ENCODE measurements around the gene ADORA3.
A peak's percentile ranks its signal among the peaks of the same experiment; 100 is the strongest.

Gene ADORA3

DNA sequence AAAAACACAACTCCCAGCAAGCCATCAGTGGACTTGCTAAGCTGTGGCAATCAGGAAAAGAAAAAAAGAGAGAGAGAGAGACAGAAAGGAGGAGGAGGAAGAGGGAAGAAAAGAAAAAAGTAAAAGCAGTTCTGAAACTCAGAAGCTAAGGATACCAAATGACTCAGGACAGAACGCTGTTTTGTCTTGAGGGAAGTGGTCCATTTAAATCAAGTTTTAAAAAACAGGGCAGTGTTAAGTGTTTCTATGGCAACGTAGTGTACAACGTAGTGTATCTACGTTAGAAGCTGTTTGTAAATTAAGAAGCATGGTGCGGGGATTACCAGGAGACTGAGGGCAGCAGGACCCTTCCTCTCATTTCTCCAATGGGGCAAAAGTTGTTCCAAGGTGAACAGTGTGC lies 5.8 kb downstream of the ADORA3 start:
- no peak for DNase-seq
- CTCF ChIA-PET: interaction anchor here (1.1 to 4.7 kb wide), 3 partner anchors 10 to 250 kb away, joined by 3 to 29 read pairs (median 3); no protein-coding TSS in a partner anchor
- H3K27ac Mint-ChIP-seq: no peak overlapping the region
- H3K4me3 Mint-ChIP-seq: no peak overlapping the region
- H3K9me3 Mint-ChIP-seq: peaks cover 27% of the 10 kb centered on the region
- peaks cover 11% of the 10 kb centered on the region for H3K36me3 Mint-ChIP-seq
- peaks cover 22% of the 10 kb centered on the region for H3K27me3 Mint-ChIP-seq
- peaks cover 26% of the 10 kb centered on the region for H3K4me1 Mint-ChIP-seq

GRCh38 chr1:111496398-111496797 lies 7.0 kb downstream of the ADORA3 start:
- Mint-ChIP-seq H3K4me1 (peaks cover 24% of the 10 kb centered on the region), H3K9me3 (peaks cover 27% of the 10 kb centered on the region), H3K27ac (no peak overlapping the region), H3K36me3 (peaks cover 11% of the 10 kb centered on the region), H3K27me3 (peaks cover 22% of the 10 kb centered on the region), H3K4me3 (no peak overlapping the region)
- DNase-seq: no peak
- CTCF ChIA-PET: interaction anchor here (0.9 to 4.7 kb wide), 2 partner anchors 11 to 19 kb away, joined by 3 to 29 read pairs; no protein-coding TSS in a partner anchor

DNA sequence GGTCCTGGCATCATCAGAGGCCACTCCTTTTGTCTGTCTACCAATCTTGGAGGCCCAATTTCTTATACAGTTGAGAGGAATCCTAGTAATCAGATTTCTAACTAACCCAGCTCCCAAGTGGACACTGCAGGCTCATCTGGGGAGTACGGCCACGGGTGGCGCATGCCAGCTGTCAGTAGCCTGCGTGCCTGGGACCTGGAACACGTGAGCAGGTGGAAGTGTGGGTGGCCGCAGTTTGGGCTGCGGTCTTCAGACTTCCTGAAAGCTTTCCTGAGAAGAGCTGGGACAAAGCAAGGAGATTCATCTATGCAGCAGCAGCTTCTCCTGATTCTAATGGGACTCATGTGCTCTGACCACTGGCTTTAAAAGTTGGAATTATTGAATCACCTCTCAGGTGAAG lies 12.4 kb downstream of the ADORA3 start:
- H3K9me3 Mint-ChIP-seq: peaks cover 8% of the 10 kb centered on the region
- no peak overlapping the region for H3K4me3 Mint-ChIP-seq
- CTCF ChIA-PET: interaction anchor here (0.7 to 0.8 kb wide), 2 partner anchors 9 to 17 kb away, joined by 3 read pairs; no protein-coding TSS in a partner anchor
- no peak for DNase-seq
- H3K27ac Mint-ChIP-seq: no peak overlapping the region
- H3K36me3 Mint-ChIP-seq: peaks cover 2% of the 10 kb centered on the region
- H3K4me1 Mint-ChIP-seq: peaks cover 3% of the 10 kb centered on the region
- H3K27me3 Mint-ChIP-seq: peaks cover 22% of the 10 kb centered on the region

GRCh38 chr1:111490220-111490619 lies 13.2 kb downstream of the ADORA3 start:
- Mint-ChIP-seq H3K36me3 (peaks cover 2% of the 10 kb centered on the region), H3K9me3 (peaks cover 3% of the 10 kb centered on the region), H3K4me3 (no peak overlapping the region), H3K27me3 (peaks cover 26% of the 10 kb centered on the region), H3K4me1 (no peaks in the 10 kb centered on the region), H3K27ac (no peak overlapping the region)
- CTCF ChIA-PET: interaction anchor here (0.8 to 1.3 kb wide), 3 partner anchors 9 to 18 kb away, joined by 3 to 4 read pairs (median 3); no protein-coding TSS in a partner anchor
- no peak for DNase-seq

GRCh38 chr1:111489604-111490003 lies 13.8 kb downstream of the ADORA3 start:
- Mint-ChIP-seq H3K9me3 (no peaks in the 10 kb centered on the region), H3K36me3 (peaks cover 2% of the 10 kb centered on the region), H3K27me3 (peaks cover 22% of the 10 kb centered on the region), H3K27ac (no peak overlapping the region), H3K4me1 (peaks cover 2% of the 10 kb centered on the region), H3K4me3 (no peak overlapping the region)
- CTCF ChIA-PET: interaction anchor here (0.9 to 1.3 kb wide), 2 partner anchors 14 to 18 kb away, joined by 3 to 4 read pairs; no protein-coding TSS in a partner anchor
- DNase-seq: no peak

DNA sequence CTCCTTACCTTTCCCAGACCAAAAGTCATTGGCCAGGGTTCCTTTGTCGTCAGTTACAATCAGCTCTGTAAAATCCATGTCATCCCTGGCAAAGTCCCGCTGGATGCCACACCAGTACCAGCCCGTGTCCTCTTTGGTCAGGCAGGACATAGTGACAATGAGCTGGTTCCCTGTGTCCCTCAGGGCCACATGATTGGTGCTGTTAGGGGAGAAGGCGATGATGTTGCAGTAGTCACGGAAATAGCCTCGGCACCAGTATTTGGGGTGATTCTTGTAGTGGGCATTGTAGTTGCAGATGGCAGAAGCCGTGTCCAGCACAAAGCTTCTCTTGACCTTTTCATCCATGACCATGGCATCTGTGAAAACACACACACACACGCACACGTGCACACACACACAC lies 14.8 kb downstream of the ADORA3 start:
- Mint-ChIP-seq H3K27me3 (peaks cover 22% of the 10 kb centered on the region), H3K27ac (no peak overlapping the region), H3K4me1 (peaks cover 2% of the 10 kb centered on the region), H3K9me3 (no peaks in the 10 kb centered on the region), H3K4me3 (no peak overlapping the region), H3K36me3 (peaks cover 2% of the 10 kb centered on the region)
- CTCF ChIA-PET: interaction anchor here (1.0 kb wide), 1 partner anchor 227 kb away, joined by 3 read pairs; no protein-coding TSS in a partner anchor
- DNase-seq: no peak

- no peak overlapping the region for H3K27ac Mint-ChIP-seq
- H3K9me3 Mint-ChIP-seq: no peaks in the 10 kb centered on the region
- H3K36me3 Mint-ChIP-seq: no peaks in the 10 kb centered on the region
- no peak overlapping the region for H3K4me3 Mint-ChIP-seq
- no peak for DNase-seq
- H3K27me3 Mint-ChIP-seq: peaks cover 30% of the 10 kb centered on the region
- peaks cover 11% of the 10 kb centered on the region for H3K4me1 Mint-ChIP-seq
- CTCF ChIA-PET: interaction anchor here (1.2 kb wide), 1 partner anchor 260 kb away, joined by 3 read pairs; no protein-coding TSS in a partner anchor
These were observed 16.3 kb downstream of the ADORA3 start for GRCh38 chr1:111487133-111487532.

GRCh38 chr1:111486431-111486830 lies 17.0 kb downstream of the ADORA3 start:
- no peak for DNase-seq
- Mint-ChIP-seq H3K27ac (no peak overlapping the region), H3K4me1 (peaks cover 17% of the 10 kb centered on the region), H3K4me3 (no peak overlapping the region), H3K36me3 (no peaks in the 10 kb centered on the region), H3K27me3 (peaks cover 30% of the 10 kb centered on the region), H3K9me3 (no peaks in the 10 kb centered on the region)
- CTCF ChIA-PET: interaction anchor here (1.7 kb wide), 1 partner anchor 261 kb away, joined by 5 read pairs; no protein-coding TSS in a partner anchor

- CTCF ChIA-PET: interaction anchor here (0.6 to 1.7 kb wide), 2 partner anchors 10 to 262 kb away, joined by 3 to 5 read pairs; no protein-coding TSS in a partner anchor
- Mint-ChIP-seq H3K27ac (no peak overlapping the region), H3K27me3 (peaks cover 33% of the 10 kb centered on the region), H3K4me3 (no peak overlapping the region), H3K36me3 (no peaks in the 10 kb centered on the region), H3K4me1 (peaks cover 24% of the 10 kb centered on the region), H3K9me3 (no peaks in the 10 kb centered on the region)
- no peak for DNase-seq
These were observed 18.9 kb downstream of the ADORA3 start for GRCh38 chr1:111484391-111485026.

- H3K4me3 Mint-ChIP-seq: no peak overlapping the region
- no peaks in the 10 kb centered on the region for H3K9me3 Mint-ChIP-seq
- H3K36me3 Mint-ChIP-seq: peaks cover under 1% of the 10 kb centered on the region
- H3K4me1 Mint-ChIP-seq: peaks cover 24% of the 10 kb centered on the region
- peaks cover 33% of the 10 kb centered on the region for H3K27me3 Mint-ChIP-seq
- H3K27ac Mint-ChIP-seq: no peak overlapping the region
- no peak for DNase-seq
- CTCF ChIA-PET: interaction anchor here (0.6 kb wide), 1 partner anchor 11 kb away, joined by 3 read pairs; no protein-coding TSS in a partner anchor
These were observed 19.6 kb downstream of the ADORA3 start for GRCh38 chr1:111483876-111484275.

- CTCF ChIA-PET: interaction anchor here (1.7 to 2.2 kb wide), 3 partner anchors 264 to 815 kb away, joined by 4 to 19 read pairs (median 8); no protein-coding TSS in a partner anchor
- H3K4me1 Mint-ChIP-seq: peaks cover 31% of the 10 kb centered on the region
- H3K27ac Mint-ChIP-seq: no peak overlapping the region
- peaks cover 7% of the 10 kb centered on the region for H3K36me3 Mint-ChIP-seq
- H3K9me3 Mint-ChIP-seq: no peaks in the 10 kb centered on the region
- no peak overlapping the region for H3K4me3 Mint-ChIP-seq
- H3K27me3 Mint-ChIP-seq: peaks cover 27% of the 10 kb centered on the region
- DNase-seq: no peak
These were observed 20.3 kb downstream of the ADORA3 start for GRCh38 chr1:111483166-111483565.

- Mint-ChIP-seq H3K4me1 (peaks cover 46% of the 10 kb centered on the region), H3K27me3 (peaks cover 21% of the 10 kb centered on the region), H3K9me3 (no peaks in the 10 kb centered on the region), H3K36me3 (peaks cover 17% of the 10 kb centered on the region), H3K27ac (no peak overlapping the region), H3K4me3 (no peak overlapping the region)
- peak; percentile 79 for DNase-seq
- CTCF ChIA-PET: interaction anchor here (0.6 to 2.2 kb wide), 24 partner anchors 9 to 817 kb away, joined by 3 to 28 read pairs (median 4); partner anchors contain the start of genes ADORA3 and TMIGD3
These were observed 21.8 kb downstream of the ADORA3 start for GRCh38 chr1:111481387-111482221.

- Mint-ChIP-seq H3K27ac (no peak overlapping the region), H3K9me3 (no peaks in the 10 kb centered on the region), H3K27me3 (peaks cover 16% of the 10 kb centered on the region), H3K4me3 (no peak overlapping the region), H3K36me3 (peaks cover 21% of the 10 kb centered on the region), H3K4me1 (peaks cover 55% of the 10 kb centered on the region)
- CTCF ChIA-PET: interaction anchor here (0.6 to 2.2 kb wide), 8 partner anchors 9 to 289 kb away, joined by 3 to 21 read pairs (median 6); no protein-coding TSS in a partner anchor
- DNase-seq: no peak
These were observed 22.8 kb downstream of the ADORA3 start for GRCh38 chr1:111480674-111481073.
